Mesendoderm (in vitro differentiated cells): ENCODE results near the gene TIGD1.

Source experiments
- DNase-seq: peaks from one replicate; pipeline ENCODE4 v3.0.0; 2013
- H2AK5ac ChIP-seq: 2 replicates; pipeline ENCODE4 v1.6.1; 2013; ENCODE audit warnings: low read length, inconsistent platforms
- H2BK120ac ChIP-seq: 2 replicates; pipeline ENCODE4 v1.6.1; 2013; ENCODE audit warnings: low read depth, mild to moderate bottlenecking, low read length, moderate library complexity, mixed read lengths
- H2BK15ac ChIP-seq: replicated peaks from 2 replicates; pipeline ENCODE4 v1.6.1; 2013; ENCODE audit warnings: low read depth, mild to moderate bottlenecking, moderate library complexity
- H2BK5ac ChIP-seq: 2 replicates; pipeline ENCODE4 v1.6.1; 2013; ENCODE audit warnings: low read length, inconsistent platforms
- H3K18ac ChIP-seq: 2 replicates; pipeline ENCODE4 v1.6.1; 2013; ENCODE audit warnings: mild to moderate bottlenecking, low read length, mixed read lengths
- H3K23ac ChIP-seq: one replicate; pipeline ENCODE4 v1.6.1; 2013; ENCODE audit warnings: low read length
- H3K27ac ChIP-seq: 2 replicates; pipeline ENCODE4 v1.5.1; 2013; ENCODE audit warnings: low read depth, mild to moderate bottlenecking, inconsistent platforms, low read length, moderate library complexity
- H3K27me3 ChIP-seq: 2 replicates; pipeline ENCODE4 v1.6.1; 2013; ENCODE audit warnings: low read length, control low read depth, mild to moderate bottlenecking, inconsistent platforms; ENCODE audit not compliant: insufficient read depth, poor library complexity
- H3K36me3 ChIP-seq: 2 replicates; pipeline ENCODE4 v1.6.1; 2013; ENCODE audit warnings: low read length, inconsistent platforms; ENCODE audit not compliant: control insufficient read depth, insufficient read depth
- H3K4ac ChIP-seq: one replicate; pipeline ENCODE4 v1.6.1; 2013; ENCODE audit warnings: low read depth, mild to moderate bottlenecking, low read length, moderate library complexity
- H3K4me1 ChIP-seq: 2 replicates; pipeline ENCODE4 v1.6.1; 2013; ENCODE audit warnings: low read depth, low read length, inconsistent platforms; ENCODE audit not compliant: control insufficient read depth
- H3K4me2 ChIP-seq: 2 replicates; pipeline ENCODE4 v1.6.1; 2013; ENCODE audit warnings: low read length
- H3K4me3 ChIP-seq: 2 replicates; pipeline ENCODE4 v1.5.1; 2013; ENCODE audit warnings: mild to moderate bottlenecking, low read length
- H3K56ac ChIP-seq: one replicate; pipeline ENCODE4 v1.6.1; 2013; ENCODE audit warnings: low read length
- H3K79me1 ChIP-seq: 2 replicates; pipeline ENCODE4 v1.6.1; 2013; ENCODE audit warnings: low read length, inconsistent platforms
- H3K79me2 ChIP-seq: 2 replicates; pipeline ENCODE4 v1.6.1; 2013; ENCODE audit warnings: mild to moderate bottlenecking, low read length; ENCODE audit not compliant: control insufficient read depth, insufficient read depth
- H3K9ac ChIP-seq: 2 replicates; pipeline ENCODE4 v1.6.1; 2013; ENCODE audit warnings: low read length, inconsistent platforms
- H4K5ac ChIP-seq: one replicate; pipeline ENCODE4 v1.6.1; 2013; ENCODE audit warnings: low read length
- H4K8ac ChIP-seq: one replicate; pipeline ENCODE4 v1.6.1; 2013; ENCODE audit warnings: low read depth, mild to moderate bottlenecking, control low read depth, low read length, moderate library complexity
- WGBS: extraction: QIAGEN DNeasy Blood & Tissue Kit; methylation state at CpG from one replicate; pipeline ENCODE4 v1.1.7; 2013; ENCODE audit warnings: low lambda C conversion rate, missing lambda C conversion rate; ENCODE audit not compliant: insufficient coverage; ENCODE audit errors: extremely low coverage; 5-methylcytosine and 5-hydroxymethylcytosine counted together

The TIGD1 gene

DNA sequence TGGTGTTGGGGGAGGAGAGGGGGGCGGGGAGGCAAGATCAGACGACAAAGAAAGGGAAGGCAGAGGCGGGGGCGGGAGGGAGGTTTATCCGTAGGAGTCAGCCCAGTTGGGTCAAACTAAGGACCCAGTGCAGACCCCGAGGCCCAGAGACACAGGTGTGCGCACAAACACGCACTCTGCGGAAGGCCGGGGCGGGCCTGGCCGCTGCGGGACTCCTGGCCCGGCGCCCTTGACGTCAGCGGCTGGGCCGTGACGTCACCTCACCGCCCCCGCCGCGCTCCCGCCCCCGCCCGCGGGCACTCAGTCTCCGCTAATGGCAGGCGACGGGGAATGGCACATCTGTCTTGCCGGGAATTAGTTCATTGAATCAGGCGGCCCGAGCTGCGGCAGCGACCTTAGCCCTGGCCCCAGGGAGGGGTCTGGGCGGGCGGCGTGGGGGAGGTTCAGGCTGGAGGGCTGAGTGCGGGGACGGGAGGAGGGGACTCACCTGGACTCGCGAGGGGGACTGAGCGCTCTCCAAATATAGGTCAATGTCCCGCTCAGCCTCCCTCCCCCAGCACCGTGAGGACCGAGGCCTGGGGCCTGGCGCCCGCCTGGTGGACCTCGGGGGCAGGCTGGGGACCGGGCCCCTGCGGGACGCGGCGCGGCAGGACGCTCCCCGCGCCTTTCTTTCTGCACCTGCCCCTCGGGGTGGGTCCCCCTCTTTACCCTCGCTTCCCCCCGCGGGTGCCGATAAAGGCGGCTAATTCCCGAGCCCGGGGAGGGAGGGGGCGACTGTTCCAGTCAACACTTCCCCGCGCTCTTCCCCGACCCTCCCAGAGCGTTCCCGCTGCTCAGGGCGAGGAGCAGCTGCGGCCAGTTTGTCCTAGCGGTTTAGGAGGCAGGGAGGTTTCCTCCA lies 47.2 kb downstream of the TIGD1 start:
- H3K36me3 ChIP-seq, result no peaks in the 10 kb centered on the region
- DNase-seq, result peak; percentile 46
- no peak overlapping the region for H3K18ac ChIP-seq
- no peak overlapping the region for H2BK120ac ChIP-seq
- no peak overlapping the region for H3K27ac ChIP-seq
- H3K4me2 ChIP-seq, result peak overlapping the region; percentile 77
- peak overlapping the region; percentile 29 for H3K9ac ChIP-seq
- peak overlapping the region; percentile 67 for H3K56ac ChIP-seq
- H3K4ac ChIP-seq, result no peak overlapping the region
- H3K4me1 ChIP-seq, result peaks cover 2% of the 10 kb centered on the region
- H2BK15ac ChIP-seq, result no peak overlapping the region
- H2BK5ac ChIP-seq, result no peak overlapping the region
- H4K8ac ChIP-seq, result no peak overlapping the region
- peaks cover 10% of the 10 kb centered on the region for H3K27me3 ChIP-seq
- H3K79me1 ChIP-seq, result no peaks in the 10 kb centered on the region
- peak overlapping the region; percentile 33 for H3K4me3 ChIP-seq
- H2AK5ac ChIP-seq, result no peak overlapping the region
- no peaks in the 10 kb centered on the region for H3K79me2 ChIP-seq
- H4K5ac ChIP-seq, result no peak overlapping the region
- WGBS, result no CpG with 5 or more reads among the region's 75 CpGs
- H3K23ac ChIP-seq, result no peak overlapping the region

DNA sequence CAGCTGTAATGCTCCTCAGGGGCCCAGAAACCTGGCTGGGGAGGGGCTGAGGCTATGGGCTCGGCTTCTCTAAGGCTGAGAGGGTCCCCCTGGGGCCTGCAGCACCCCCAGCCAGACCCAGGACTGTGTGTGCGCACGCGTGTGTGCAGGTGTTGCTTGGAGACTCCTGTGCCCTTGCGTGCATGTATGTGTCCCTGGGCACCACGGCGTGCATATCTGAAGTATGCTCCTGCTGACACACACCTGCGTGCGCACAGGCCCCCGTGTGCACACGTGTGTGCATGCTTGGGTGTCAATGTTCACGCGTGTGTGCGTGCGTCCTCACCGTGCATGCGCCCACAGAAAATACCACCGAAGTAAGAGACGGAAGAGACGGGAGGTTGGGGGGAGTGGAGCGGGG lies 47.8 kb downstream of the TIGD1 start:
- H3K9ac ChIP-seq, result peak overlapping the region; percentile 7
- no peaks in the 10 kb centered on the region for H3K79me1 ChIP-seq
- no CpG with 5 or more reads among the region's 21 CpGs for WGBS
- no peaks in the 10 kb centered on the region for H3K36me3 ChIP-seq
- H3K27me3 ChIP-seq, result peaks cover 10% of the 10 kb centered on the region
- no peaks in the 10 kb centered on the region for H3K79me2 ChIP-seq
- H3K18ac ChIP-seq, result no peak overlapping the region
- no peak overlapping the region for H3K4ac ChIP-seq
- DNase-seq, result no peak
- peaks cover 2% of the 10 kb centered on the region for H3K4me1 ChIP-seq
- H3K4me2 ChIP-seq, result peak overlapping the region; percentile 48
- peak overlapping the region; percentile 67 for H3K56ac ChIP-seq
- H2BK15ac ChIP-seq, result no peak overlapping the region
- H4K5ac ChIP-seq, result no peak overlapping the region
- no peak overlapping the region for H2BK5ac ChIP-seq
- H3K23ac ChIP-seq, result no peak overlapping the region
- H4K8ac ChIP-seq, result no peak overlapping the region
- no peak overlapping the region for H2AK5ac ChIP-seq
- H3K27ac ChIP-seq, result no peak overlapping the region
- no peak overlapping the region for H3K4me3 ChIP-seq
- no peak overlapping the region for H2BK120ac ChIP-seq

DNA sequence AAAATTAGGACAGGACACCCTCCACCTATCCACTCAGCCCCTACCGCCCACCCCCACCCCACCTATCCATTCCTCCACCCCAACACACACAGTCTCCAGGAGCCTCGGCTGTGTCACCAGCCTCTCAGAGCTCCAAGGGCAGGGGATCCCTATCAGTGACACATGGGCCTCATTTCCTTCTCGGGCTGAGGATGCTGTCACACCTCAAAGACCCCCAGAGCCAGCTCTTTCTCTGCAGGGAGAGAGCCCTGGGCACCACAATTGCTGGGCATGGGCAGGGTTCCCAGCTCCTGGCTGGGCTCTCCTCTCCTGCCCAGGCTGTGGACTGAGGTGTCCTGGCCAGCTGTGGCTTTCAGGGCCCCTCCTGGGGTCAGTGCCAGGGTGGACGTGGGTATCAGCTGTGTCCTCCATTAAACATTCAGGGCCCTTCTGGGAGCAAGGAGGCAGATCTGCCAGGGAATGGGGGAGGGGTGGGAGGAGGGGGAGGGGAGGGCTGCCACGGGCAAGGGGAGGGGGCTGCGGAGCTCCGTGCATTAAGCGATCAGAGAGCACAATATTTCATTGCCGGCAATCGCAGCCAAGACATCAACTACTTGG lies 48.5 kb downstream of the TIGD1 start:
- H3K27me3 ChIP-seq, result peaks cover 10% of the 10 kb centered on the region
- no peak overlapping the region for H3K4me3 ChIP-seq
- no peak overlapping the region for H2AK5ac ChIP-seq
- no CpG with 5 or more reads among the region's 10 CpGs for WGBS
- H3K9ac ChIP-seq, result no peak overlapping the region
- H3K4me1 ChIP-seq, result peaks cover 2% of the 10 kb centered on the region
- H2BK15ac ChIP-seq, result no peak overlapping the region
- no peaks in the 10 kb centered on the region for H3K79me2 ChIP-seq
- no peak overlapping the region for H4K5ac ChIP-seq
- H2BK5ac ChIP-seq, result no peak overlapping the region
- H3K56ac ChIP-seq, result no peak overlapping the region
- no peak overlapping the region for H3K23ac ChIP-seq
- H3K4ac ChIP-seq, result no peak overlapping the region
- DNase-seq, result no peak
- H3K36me3 ChIP-seq, result no peaks in the 10 kb centered on the region
- no peak overlapping the region for H4K8ac ChIP-seq
- no peak overlapping the region for H3K27ac ChIP-seq
- no peaks in the 10 kb centered on the region for H3K79me1 ChIP-seq
- no peak overlapping the region for H3K4me2 ChIP-seq
- no peak overlapping the region for H3K18ac ChIP-seq
- no peak overlapping the region for H2BK120ac ChIP-seq

DNA sequence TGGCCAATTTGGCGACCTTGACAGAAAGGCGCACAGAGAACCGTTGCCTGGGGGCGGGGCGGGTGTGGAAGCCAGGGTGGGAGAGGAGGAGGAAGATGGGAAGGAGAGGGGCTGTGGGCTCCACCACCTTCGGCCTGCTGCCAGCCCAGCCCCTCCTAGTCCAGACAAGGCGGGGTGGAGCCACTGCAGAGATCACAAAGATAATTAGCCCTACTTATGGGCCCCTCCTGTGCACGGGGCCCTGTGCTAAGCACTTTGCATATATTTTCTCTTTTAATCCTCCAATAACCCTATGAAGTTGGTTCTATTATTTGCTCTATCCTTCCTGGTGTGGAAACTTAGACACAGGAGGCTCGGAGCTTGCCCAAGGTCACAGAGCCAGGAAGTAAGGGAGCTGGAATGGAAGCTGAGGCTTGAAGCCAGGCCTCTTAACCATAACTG lies 49.0 kb downstream of the TIGD1 start:
- H2AK5ac ChIP-seq, result no peak overlapping the region
- H3K56ac ChIP-seq, result no peak overlapping the region
- no peak for DNase-seq
- no peak overlapping the region for H3K4me3 ChIP-seq
- no peak overlapping the region for H4K8ac ChIP-seq
- no peak overlapping the region for H3K27ac ChIP-seq
- H2BK5ac ChIP-seq, result no peak overlapping the region
- no peak overlapping the region for H3K9ac ChIP-seq
- no peaks in the 10 kb centered on the region for H3K79me2 ChIP-seq
- H3K18ac ChIP-seq, result no peak overlapping the region
- H4K5ac ChIP-seq, result no peak overlapping the region
- no CpG with 5 or more reads among the region's 9 CpGs for WGBS
- H3K4me1 ChIP-seq, result peaks cover 2% of the 10 kb centered on the region
- H3K23ac ChIP-seq, result no peak overlapping the region
- H3K4me2 ChIP-seq, result no peak overlapping the region
- H3K79me1 ChIP-seq, result no peaks in the 10 kb centered on the region
- H2BK120ac ChIP-seq, result no peak overlapping the region
- no peak overlapping the region for H3K4ac ChIP-seq
- H3K36me3 ChIP-seq, result no peaks in the 10 kb centered on the region
- peaks cover 10% of the 10 kb centered on the region for H3K27me3 ChIP-seq
- no peak overlapping the region for H2BK15ac ChIP-seq

DNA sequence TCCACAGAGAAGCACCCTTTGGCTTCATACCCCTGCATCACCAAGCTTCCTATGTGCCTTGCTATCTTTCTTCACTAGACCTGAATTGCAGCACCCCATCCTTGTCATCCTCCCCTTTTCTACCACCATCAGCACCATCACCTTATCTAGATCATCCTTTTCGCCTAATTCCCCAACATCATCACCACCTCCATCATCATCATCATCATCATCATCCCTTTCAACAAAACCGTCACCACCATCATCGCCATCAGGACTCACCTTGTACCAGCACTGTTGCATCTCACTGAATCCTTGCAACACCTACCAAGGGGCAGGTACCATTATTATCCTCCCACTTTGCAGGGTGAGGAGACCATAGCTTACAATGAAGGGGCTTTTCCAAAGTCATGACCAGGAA lies 51.9 kb downstream of the TIGD1 start:
- Histone ChIP-seq H3K79me2 (no peaks in the 10 kb centered on the region), H4K8ac (no peak overlapping the region), H2AK5ac (no peak overlapping the region), H2BK15ac (no peak overlapping the region), H4K5ac (no peak overlapping the region), H3K23ac (no peak overlapping the region), H2BK5ac (no peak overlapping the region), H3K18ac (no peak overlapping the region), H3K4me3 (no peak overlapping the region), H3K36me3 (no peaks in the 10 kb centered on the region), H3K27me3 (no peaks in the 10 kb centered on the region), H3K27ac (no peak overlapping the region), H3K4ac (no peak overlapping the region), H3K9ac (no peak overlapping the region), H3K79me1 (no peaks in the 10 kb centered on the region), H3K4me2 (no peak overlapping the region), H3K56ac (no peak overlapping the region), H3K4me1 (peaks cover 2% of the 10 kb centered on the region), H2BK120ac (no peak overlapping the region)
- DNase-seq, result no peak
- WGBS, result 100% methylated on average over 1 of the region's 3 CpGs
